HT-29 (cell line): ENCODE data around the gene CTPS2. TPM values are rescaled to one million over a fixed set of nuclear protein-coding genes. Genes with fewer than 3 reads are reported as not detected.

Experiments
- DNase-seq: peaks from one replicate; pipeline ENCODE4 v3.0.0-alpha.2; 2015; ENCODE audit warnings: low spot score
- small RNA-seq: library from RNA; depleted of rRNA; stranded (forward); fragments of <200 nt; gene quantifications from one replicate; pipeline ENCODE3, GENCODE V24; 2014
- total RNA-seq: library from RNA; depleted of rRNA; stranded (reverse); fragments of >200 nt; shearing (Covaris generic); gene quantifications from 2 replicates; pipeline ENCODE4 v1.2.3, GENCODE V29; 2014; rRNA removed

Gene CTPS2
- total RNA-seq, 1 experiment from 2014 or later = 6.8 TPM

DNA sequence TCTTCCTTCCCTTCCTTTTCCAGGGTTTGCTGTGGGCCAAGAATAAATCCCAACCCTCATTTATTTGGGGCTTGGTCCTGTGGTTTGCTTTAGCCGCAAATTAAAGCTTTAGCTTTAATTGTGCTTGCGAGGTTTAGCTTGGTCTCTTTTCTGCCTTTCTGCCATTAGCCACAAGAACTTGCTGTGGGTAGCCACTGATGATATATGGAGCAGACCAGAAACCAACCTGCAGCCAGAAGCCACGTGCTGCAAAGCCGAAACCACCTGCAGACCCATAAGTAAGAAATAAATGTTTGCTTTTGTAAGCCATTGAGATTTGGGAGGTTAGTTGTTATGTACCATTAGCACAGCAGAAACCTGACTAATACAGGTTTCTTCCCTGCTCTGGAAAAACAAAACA, 152.3 kb downstream of the CTPS2 start:
- no peak for DNase-seq

DNA sequence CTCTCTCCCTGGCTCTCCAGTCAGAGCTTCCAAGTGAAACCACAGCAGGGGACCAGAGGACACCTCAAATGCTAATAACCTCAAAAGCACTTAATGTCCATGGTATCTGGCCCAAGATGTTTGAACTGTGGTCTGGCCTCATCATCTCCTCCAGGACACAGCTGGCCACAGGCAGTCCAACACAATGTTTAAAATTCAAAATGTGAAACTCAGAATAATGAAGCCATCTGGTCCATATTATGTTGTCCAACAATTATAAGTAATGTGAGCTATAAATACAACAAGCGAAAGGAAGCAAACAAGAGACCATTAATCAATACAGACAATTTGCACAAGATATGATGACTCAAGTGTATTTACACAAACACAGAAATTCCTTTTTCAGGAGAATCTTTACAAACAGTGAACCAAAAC, 153.3 kb downstream of the CTPS2 start:
- no peak for DNase-seq

- DNase-seq = no peak
Observed at GRCh38 chrX:16558489-16558888, 154.0 kb downstream of the CTPS2 start.

DNA sequence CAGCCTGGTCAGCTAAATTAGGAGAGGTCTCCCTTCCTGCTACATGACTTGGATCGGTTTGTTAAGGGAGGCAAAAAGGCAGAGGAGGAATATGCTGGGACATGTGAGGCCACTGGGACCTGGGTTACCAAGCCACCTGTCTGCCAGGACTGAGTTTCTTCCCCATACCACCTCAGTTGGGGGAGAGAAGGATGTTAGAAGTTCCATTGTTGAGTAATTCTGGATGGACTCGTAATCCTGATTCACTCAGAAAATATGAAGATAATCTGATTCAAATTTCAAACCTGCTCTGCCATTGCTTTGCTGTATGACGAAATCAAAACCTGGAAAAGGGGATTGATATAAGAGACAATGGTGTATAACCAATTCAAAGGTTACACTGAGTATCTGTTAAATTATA, 159.9 kb downstream of the CTPS2 start:
- DNase-seq = no peak

- DNase-seq = no peak
Observed at GRCh38 chrX:16547644-16548043, 164.8 kb downstream of the CTPS2 start.

GRCh38 chrX:16544969-16545368, 167.5 kb downstream of the CTPS2 start:
- DNase-seq = no peak

Small RNA genes within 50 kb of the gene (small RNA-seq; reads per million reads assigned to genes)
- not detected for gene MIR548AM

Other genes with a start within 250 kb of the CTPS2 start
- not detected in 2 replicates for gene S100G, start 62.5 kb downstream of the CTPS2 start, total RNA-seq
- 32.5 and 33.5 TPM in 2 replicates for gene SYAP1, start 6.9 kb upstream of the CTPS2 start, total RNA-seq
- 16.9 and 17.6 TPM in 2 replicates for gene TXLNG, start 73.8 kb upstream of the CTPS2 start, total RNA-seq
- gene RBBP7, start 157.7 kb upstream of the CTPS2 start, total RNA-seq = 89.0 and 109 TPM in 2 replicates
- 2.4 and 9.2 TPM in 2 replicates for gene REPS2, start 234.0 kb upstream of the CTPS2 start, total RNA-seq